Adrenal gland (tissue), 5 donors: ENCODE results near the gene HPSE2.

Experiments used
- CTCF ChIP-seq, 6 experiments: fragments of 450-650 bp in 4 of 6; fragments of 200-600 bp in 2 of 6; sonication (generic) in 1 of 6; IDR thresholded peaks; 1 replicate in 5 of 6; 2 replicates in 1 of 6; pipeline versions ENCODE4 v1.5.1 to v1.8.0; 2016 to 2021; ENCODE audit warnings: antibody characterized with exemption in 6 of 6, mild to moderate bottlenecking in 2 of 6, moderate library complexity in 1 of 6
- POLR2A ChIP-seq, 2 donors: fragments of 450-650 bp; IDR thresholded peaks; one replicate each; pipeline ENCODE4 v1.6.1; 2017; ENCODE audit warnings: antibody characterized with exemption in 2 of 2, mild to moderate bottlenecking in 2 of 2, moderate library complexity in 1 of 2
- donor health status: DM: no; HTN: no; CAD: no.

GRCh38 chr10:98636921-98637329 is 598.7 kb downstream of the HPSE2 start:
- no peak for TF ChIP-seq CTCF (IDR thresholded peaks at IDR 0.05)
- TF ChIP-seq POLR2A (IDR thresholded peaks at IDR 0.05) = no peak
